ENCODE measurements around the gene BRME1. TPM values are rescaled to one million over a fixed set of nuclear protein-coding genes. Genes with fewer than 3 reads are reported as not detected.
A peak's percentile ranks its signal among the peaks of the same experiment; 100 is the strongest.

Gene BRME1
- total RNA-seq, 2 donors from 2014 or later, result 3.7 TPM; not detected in 1

- H3K36me3 ChIP-seq, result no peaks in the 10 kb centered on the region
- H3K27ac ChIP-seq, result no peak overlapping the region
- ATAC-seq (ENCODE audit: insufficient number of reproducible peaks, low FRiP score, low read depth), result no peak
- H3K27me3 ChIP-seq (replicated peaks; ENCODE audit: insufficient read depth), result no peaks in the 10 kb centered on the region
- no peak overlapping the region for H3K4me3 ChIP-seq
- no peak for DNase-seq (ENCODE audit: low spot score)
- H3K9me3 ChIP-seq, result no peaks in the 10 kb centered on the region
- H3K4me1 ChIP-seq (ENCODE audit: control insufficient read depth in 1 of 2, low read depth in 2 of 2), result peaks cover 8 to 18% of the 10 kb centered on the region in 2 donors
- TF ChIP-seq CTCF (IDR thresholded peaks at IDR 0.05), result no peak
Observed at GRCh38 chr19:13883516-13884064, 22.3 kb downstream of the BRME1 start.

GRCh38 chr19:13882836-13883235 is 23.1 kb downstream of the BRME1 start:
- no peak overlapping the region for H3K4me3 ChIP-seq
- H3K4me1 ChIP-seq (ENCODE audit: control insufficient read depth in 1 of 2, low read depth in 2 of 2), result peaks cover 8 to 18% of the 10 kb centered on the region in 2 donors
- ATAC-seq (ENCODE audit: insufficient number of reproducible peaks, low FRiP score, low read depth) (no peak), DNase-seq (ENCODE audit: low spot score) (no peak)
- no peaks in the 10 kb centered on the region for H3K9me3 ChIP-seq
- H3K27ac ChIP-seq, result no peak overlapping the region
- no peak for TF ChIP-seq CTCF (IDR thresholded peaks at IDR 0.05)
- H3K36me3 ChIP-seq, result no peaks in the 10 kb centered on the region
- no peaks in the 10 kb centered on the region for H3K27me3 ChIP-seq (replicated peaks; ENCODE audit: insufficient read depth)

GRCh38 chr19:13882419-13882795 is 23.5 kb downstream of the BRME1 start:
- Histone ChIP-seq H3K27ac (no peak overlapping the region), H3K9me3 (no peaks in the 10 kb centered on the region), H3K36me3 (no peaks in the 10 kb centered on the region), H3K4me3 (no peak overlapping the region), H3K27me3 (replicated peaks; ENCODE audit: insufficient read depth) (no peaks in the 10 kb centered on the region), H3K4me1 (ENCODE audit: control insufficient read depth in 1 of 2, low read depth in 2 of 2) (peaks cover 8 to 18% of the 10 kb centered on the region in 2 donors)
- DNase-seq (ENCODE audit: low spot score), result no peak
- no peak for ATAC-seq (ENCODE audit: insufficient number of reproducible peaks, low FRiP score, low read depth)
- no peak for TF ChIP-seq CTCF (IDR thresholded peaks at IDR 0.05)

GRCh38 chr19:13881692-13882418 is 24.1 kb downstream of the BRME1 start:
- DNase-seq (ENCODE audit: low spot score) (no peak), ATAC-seq (ENCODE audit: insufficient number of reproducible peaks, low FRiP score, low read depth) (no peak)
- Histone ChIP-seq H3K4me3 (no peak overlapping the region), H3K36me3 (no peaks in the 10 kb centered on the region), H3K27ac (peak overlapping the region; percentile 83 to 89), H3K9me3 (no peaks in the 10 kb centered on the region), H3K27me3 (replicated peaks; ENCODE audit: insufficient read depth) (no peaks in the 10 kb centered on the region), H3K4me1 (ENCODE audit: control insufficient read depth in 1 of 2, low read depth in 2 of 2) (peaks cover 8 to 18% of the 10 kb centered on the region in 2 donors)
- no peak for TF ChIP-seq CTCF (IDR thresholded peaks at IDR 0.05)

GRCh38 chr19:13881251-13881691 is 24.6 kb downstream of the BRME1 start:
- ATAC-seq (ENCODE audit: insufficient number of reproducible peaks, low FRiP score, low read depth) (no peak), DNase-seq (ENCODE audit: low spot score) (no peak)
- Histone ChIP-seq H3K4me1 (ENCODE audit: control insufficient read depth in 1 of 2, low read depth in 2 of 2) (peaks cover 8 to 18% of the 10 kb centered on the region in 2 donors), H3K9me3 (no peaks in the 10 kb centered on the region), H3K36me3 (no peaks in the 10 kb centered on the region), H3K27me3 (replicated peaks; ENCODE audit: insufficient read depth) (no peaks in the 10 kb centered on the region), H3K27ac (peak overlapping the region; percentile 83 to 89), H3K4me3 (no peak overlapping the region)
- no peak for TF ChIP-seq CTCF (IDR thresholded peaks at IDR 0.05)
